GM20000 (cell line): Measurements from ENCODE around the gene GMPR.

Experiments used
- DNase-seq: peaks from one replicate; pipeline ENCODE4 v3.0.0; 2012; ENCODE audit warnings: low spot score
- CTCF ChIP-seq: IDR thresholded peaks from 2 replicates; pipeline ENCODE4 v1.5.1; 2012; ENCODE audit warnings: mild to moderate bottlenecking, control low read depth; ENCODE audit errors: extremely low read depth, missing control alignments

The GMPR gene

DNA sequence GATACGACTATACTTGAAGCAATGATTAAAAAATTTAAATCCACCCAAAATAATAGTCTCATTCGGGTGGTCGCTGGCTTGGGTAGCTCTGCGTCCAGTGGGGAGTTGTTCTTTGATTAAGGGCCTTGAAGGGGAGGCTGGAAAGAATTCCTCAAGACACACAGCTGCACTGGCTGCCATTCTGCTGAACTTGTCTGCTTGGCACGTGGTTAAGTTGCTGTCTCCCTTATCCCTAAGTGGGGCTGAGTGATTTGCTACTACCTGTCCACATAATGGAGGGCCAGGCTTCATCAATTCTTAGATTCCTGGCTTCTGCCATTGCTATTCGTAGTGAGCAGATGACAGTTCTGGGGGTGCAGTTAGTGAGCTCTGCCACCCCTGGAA is 98.5 kb downstream of the GMPR start:
- DNase-seq, result no peak
- TF ChIP-seq CTCF, result no peak

DNA sequence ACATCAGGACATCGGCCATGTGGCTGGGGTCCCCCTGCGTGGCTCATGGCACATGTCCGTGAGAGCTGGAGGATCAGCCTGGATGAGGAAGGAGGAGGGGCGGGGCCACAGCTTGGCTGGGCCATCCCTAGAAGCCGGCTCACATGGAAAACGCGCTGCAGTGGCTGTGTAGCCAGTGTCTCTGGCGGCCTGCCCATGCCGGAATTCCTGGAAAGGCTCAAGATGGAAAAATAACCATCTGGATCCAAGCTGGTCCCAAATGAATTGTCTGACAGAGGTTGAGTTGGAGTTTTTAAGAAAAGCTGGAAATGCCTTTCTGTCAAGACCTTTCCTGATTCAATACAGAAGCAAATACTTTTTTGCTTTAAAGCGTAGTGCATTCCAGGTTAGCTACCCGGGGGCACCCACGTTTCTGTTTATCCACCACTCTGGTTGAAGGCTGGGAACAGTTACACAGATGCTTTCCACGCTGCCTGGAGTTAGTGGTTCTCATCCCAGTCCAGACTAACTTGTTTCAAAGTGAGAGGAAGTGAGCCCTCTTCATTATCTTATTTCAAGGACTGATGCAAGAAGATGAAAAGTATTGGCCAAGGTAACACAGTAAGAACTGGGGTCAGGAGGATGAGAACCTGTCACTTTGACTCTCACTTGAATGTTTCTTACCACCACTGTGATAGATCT is 99.0 kb downstream of the GMPR start:
- no peak for TF ChIP-seq CTCF
- DNase-seq, result no peak

GRCh38 chr6:16338577-16339264 is 100.3 kb downstream of the GMPR start:
- DNase-seq, result no peak
- TF ChIP-seq CTCF, result no peak

DNA sequence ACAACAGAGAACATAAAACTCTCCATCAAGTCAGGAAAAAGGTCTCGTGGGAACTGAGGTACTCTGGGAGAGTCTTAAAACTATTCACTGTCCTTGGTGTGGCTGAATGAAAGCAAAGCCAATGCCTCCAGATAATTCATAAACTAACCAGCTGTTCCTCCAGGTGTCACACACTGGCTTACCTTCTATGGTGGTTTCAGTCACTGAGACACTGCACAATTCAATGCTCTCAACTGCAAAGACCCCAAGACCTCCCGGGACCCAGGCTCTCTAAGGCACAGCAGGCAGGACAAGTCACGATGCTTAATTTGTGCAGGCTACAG is 100.8 kb downstream of the GMPR start:
- TF ChIP-seq CTCF, result no peak
- DNase-seq, result no peak

DNA sequence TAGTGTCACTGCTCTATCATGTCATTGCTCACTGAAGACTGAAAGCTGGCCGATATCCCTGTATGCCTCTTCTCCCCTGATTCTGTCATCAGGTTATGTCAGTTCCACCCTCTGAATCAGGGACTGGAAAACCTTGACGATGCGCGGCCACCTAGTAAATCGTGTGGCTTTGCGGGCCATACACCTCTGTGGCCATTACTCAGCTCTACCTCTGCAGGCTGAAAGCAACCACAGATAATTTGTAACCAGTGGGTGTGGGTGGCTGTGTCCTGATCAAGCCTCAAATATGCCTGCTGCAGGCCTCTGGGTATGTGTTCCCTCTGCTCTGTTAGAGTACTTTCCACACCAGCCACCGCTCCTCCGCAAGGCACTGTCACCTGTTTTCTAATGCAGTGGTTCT is 105.2 kb downstream of the GMPR start:
- no peak for TF ChIP-seq CTCF
- no peak for DNase-seq

DNA sequence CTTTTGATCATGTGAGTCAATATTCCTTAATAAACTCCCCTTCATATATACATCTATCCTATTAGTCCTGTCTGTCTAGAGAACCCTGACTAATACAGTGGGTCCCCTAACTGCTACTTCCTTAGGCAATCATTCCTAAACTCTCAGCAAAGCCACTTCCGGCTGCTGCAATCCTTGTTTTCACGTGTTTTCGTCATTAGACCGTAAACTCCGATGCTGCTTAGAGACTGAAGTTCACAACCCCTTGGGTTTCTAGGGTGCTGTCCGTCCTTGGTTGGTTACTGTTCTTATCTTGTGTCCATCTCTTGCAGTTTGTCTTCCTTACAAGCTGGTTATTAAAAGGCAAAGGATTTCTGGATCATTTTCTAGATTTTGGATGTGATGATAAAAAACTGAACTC is 106.4 kb downstream of the GMPR start:
- no peak for TF ChIP-seq CTCF
- DNase-seq, result no peak
